CD4-positive, alpha-beta T cell treated with Interleukin-4 for 4 hours (primary cell): Measurements from ENCODE around the gene ROBO1.

Source experiments
- DNase-seq: peaks from one replicate; pipeline ENCODE4 v3.0.0-alpha.2; 2020

ROBO1 gene

DNA sequence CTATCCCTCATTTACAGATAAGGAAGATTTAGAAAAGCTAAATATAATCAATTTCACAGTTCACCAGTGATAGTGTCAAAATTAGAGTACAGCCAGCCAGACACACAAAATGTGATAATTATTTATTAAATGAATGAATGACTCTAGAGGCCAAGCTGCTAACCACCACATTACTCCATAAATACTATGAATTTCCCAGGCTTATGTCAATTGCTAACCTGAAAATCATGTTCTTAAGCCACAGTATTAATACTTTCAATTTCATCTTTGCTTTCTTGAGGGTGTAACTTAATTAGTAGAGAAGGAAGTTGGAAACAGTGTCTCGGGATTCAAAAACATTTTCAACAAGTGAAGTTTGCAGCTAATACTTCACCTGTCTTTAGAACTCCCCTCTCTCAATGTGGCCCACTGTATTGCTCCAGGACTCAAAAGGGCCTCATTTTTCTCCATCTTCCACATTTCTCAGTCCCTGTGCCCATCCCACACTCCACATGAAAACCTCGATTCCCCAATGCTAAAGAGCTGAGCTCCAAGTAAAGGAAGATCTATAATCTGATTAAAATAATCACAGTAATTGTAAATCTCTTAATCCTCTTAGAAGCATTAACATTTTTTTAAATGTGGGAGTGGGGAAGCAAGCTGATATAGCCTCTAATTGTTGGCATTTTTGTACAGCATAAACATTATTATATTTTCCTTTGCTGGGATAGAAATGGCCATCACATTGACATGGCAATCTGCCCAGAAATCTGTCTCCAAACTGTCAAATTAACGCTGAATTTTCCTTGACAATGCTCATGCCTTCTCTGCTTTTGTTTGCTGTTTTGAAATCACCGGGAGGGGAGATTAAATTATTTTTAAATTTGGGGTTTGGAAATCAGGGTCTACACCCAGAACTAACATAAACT is 765.1 kb downstream of the ROBO1 start:
- no peak for DNase-seq

GRCh38 chr3:79001255-79001654 is 766.5 kb downstream of the ROBO1 start:
- no peak for DNase-seq

GRCh38 chr3:78999139-78999538 is 768.7 kb downstream of the ROBO1 start:
- no peak for DNase-seq

DNA sequence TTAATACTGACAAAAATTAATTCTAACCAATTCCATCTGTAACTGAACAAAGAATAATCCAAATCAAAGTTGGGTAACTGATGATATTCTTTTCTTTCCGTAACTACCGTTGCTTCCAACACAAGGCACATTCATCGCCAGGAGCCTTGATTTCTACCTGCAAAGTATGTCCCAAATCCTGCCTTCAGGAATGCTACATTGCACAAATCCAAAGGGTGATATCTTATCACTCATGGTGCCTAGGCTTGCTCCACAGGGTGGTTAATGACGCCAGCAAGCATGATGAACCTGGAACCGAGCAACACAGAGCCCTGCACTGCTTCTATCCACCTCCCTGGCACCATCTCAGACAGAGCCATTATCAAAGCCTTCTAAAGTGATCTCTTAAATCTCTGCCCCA is 772.7 kb downstream of the ROBO1 start:
- no peak for DNase-seq

DNA sequence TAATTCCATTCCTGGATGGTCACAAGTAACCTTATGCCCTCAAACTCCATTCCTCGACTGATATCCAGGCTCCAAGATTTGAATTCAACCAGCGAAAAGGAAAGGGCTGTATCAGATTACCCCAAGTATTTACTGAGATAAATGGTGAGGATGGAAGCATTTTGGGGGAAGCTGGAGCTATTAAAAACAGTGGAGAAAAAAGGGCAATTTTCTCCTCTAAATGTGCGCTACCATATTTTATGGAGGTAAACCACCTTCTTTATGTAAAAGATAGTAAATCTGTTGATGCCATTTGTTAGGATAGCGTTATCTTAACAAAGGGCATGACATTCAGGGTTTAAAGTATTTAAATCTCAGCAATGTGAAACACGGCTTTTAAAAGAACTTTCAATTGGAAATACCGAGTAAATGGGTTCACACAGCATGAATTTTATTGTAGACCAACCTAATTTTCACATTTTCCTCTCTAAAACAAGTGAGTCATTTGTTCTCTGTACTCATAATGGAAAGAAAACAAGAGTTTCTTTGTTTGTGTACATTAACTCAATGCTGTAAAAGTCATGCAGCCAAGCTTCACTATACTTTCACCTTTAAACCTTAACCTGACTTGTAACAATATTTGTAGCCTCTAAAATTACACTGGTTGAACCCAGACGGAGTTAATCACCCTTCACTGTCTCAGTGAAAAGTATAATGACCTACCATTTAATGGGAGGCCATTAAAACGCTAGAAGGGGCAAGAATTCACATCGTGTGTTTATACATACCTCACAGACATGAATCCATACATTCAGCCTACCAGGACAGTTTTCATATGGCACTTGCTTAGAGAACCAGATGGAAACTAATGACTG is 773.4 kb downstream of the ROBO1 start:
- DNase-seq: no peak

- DNase-seq: no peak
Measured at GRCh38 chr3:78993375-78993774, 774.4 kb downstream of the ROBO1 start.

- no peak for DNase-seq
Measured at GRCh38 chr3:78992830-78993229, 775.0 kb downstream of the ROBO1 start.

DNA sequence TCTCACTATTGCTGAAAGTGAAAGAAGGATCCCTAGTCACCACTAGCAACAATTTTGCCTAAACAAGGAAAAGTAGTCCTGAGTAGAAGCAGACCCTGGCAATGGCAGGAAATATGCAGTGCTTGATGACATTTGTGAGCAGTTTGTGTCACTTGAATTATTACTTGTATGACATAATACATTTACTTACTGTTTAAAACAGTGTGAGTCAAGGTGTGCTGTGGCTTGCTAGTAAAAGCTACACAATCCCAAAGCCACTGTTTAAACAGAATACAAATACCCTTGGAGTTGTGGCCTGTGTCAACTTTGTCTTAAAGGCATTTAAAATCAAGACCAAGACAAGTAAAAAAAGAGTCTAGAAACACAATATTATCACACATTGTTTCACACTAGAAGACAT is 775.4 kb downstream of the ROBO1 start:
- no peak for DNase-seq

- no peak for DNase-seq
Measured at GRCh38 chr3:78991656-78992055, 776.1 kb downstream of the ROBO1 start.

DNA sequence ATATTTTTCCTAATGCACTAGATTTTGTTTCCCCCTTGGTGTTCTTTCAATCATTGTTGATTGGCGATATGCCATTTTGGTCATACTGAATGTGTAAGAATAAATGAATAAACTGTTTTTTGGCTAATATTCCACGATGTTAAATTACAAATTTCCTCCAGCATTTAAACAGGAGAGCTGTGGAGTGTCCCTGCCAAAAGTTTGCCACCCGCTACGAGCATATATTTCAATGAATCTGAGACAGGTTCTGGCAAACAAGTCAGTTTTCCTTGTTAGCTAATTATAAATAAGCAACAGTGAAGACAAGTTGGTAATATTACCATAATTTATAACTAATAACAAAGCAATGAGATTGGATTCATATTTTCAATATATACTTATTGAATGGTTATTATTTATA is 777.6 kb downstream of the ROBO1 start:
- DNase-seq: no peak

DNA sequence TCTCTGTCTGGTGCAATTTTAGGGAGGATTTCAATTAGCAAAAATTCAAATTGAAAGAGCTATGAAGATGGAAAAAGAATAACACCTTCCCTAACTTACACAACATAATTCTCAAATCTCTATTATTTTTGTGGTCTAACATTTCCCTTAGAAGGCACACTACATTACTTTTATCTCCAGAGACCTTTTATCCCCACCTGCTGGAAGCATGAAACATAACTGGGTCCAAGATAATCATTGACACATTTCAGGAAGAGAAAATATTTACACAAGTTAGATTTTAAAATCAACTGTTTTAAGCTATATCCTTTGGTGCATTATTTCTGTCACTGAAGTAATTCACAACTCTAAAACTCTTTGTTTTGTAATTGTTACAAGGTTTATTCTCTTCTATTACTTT is 779.5 kb downstream of the ROBO1 start:
- DNase-seq: no peak

DNA sequence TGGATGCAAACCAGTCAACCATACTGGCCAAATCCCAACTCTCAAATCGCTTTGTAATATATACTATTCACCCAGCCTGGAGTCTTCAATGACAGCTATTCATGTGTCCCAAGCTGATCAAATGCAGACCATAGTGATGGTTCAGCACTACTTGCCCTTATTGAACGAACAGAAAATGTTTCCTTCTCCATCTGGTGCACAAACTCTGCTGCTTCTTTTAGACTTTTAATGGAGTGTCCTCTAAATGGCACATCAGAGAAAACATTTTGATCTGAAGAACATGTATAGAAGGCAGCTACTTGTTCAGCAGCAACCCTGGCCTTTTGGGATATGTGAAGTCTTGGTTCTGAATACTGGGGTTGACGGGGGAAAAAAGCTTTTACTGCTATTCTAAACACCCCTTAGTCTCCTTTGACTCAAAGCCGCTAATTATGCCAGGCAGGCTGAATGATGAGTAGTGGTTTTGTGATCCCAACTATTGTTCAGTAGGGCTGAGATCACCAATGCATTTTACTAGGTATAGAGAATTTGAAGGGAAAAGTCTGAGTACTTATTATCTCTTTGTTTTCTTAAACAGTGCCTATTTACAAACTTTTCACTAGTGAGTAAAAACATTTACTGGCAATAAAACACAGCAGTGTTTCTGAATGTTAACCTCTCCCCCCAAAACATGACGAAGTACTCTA is 781.2 kb downstream of the ROBO1 start:
- DNase-seq: no peak

- no peak for DNase-seq
Measured at GRCh38 chr3:78985981-78986380, 781.8 kb downstream of the ROBO1 start.

- DNase-seq: no peak
Measured at GRCh38 chr3:78979028-78979427, 788.8 kb downstream of the ROBO1 start.

GRCh38 chr3:78978037-78978436 is 789.8 kb downstream of the ROBO1 start:
- no peak for DNase-seq

DNA sequence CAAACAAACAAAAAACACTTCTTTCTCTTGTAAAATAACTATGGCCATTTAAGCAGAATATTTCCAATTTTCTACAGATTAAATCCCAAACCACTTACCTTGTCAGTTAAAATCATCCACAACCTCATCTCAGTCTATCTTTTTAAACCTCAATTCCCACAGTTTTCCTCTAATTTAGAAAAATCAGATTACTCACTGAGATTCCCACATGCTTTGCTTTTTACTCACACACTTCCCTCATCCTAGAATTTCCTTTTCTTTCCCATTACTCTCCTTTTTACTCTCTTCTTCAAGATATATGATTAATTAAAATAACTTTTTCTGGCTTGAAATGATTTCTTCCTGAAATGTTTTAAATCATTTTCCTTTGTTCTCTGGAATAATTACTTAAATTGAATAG is 790.7 kb downstream of the ROBO1 start:
- DNase-seq: no peak

DNA sequence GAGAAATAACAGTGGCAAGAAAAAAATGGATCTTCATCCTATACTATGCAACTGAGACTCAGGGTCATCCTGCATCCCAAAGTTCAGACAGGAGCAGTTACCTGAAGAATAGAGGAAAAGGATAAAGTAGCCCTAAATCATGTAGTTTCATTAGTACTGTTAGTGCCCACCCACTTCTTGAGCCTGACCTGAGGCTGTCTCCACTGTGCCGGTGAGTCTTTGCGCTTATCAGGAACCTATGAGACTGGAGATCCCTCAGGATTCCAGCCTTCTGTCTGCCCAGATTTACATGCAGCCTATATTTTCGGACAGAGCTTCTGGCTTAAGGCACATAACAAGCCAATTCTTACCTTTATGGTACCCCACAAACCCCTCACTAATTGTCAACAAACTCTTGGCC is 791.6 kb downstream of the ROBO1 start:
- no peak for DNase-seq

- DNase-seq: no peak
Measured at GRCh38 chr3:78974181-78974790, 793.5 kb downstream of the ROBO1 start.

- DNase-seq: no peak
Measured at GRCh38 chr3:78972617-78973301, 795.0 kb downstream of the ROBO1 start.

DNA sequence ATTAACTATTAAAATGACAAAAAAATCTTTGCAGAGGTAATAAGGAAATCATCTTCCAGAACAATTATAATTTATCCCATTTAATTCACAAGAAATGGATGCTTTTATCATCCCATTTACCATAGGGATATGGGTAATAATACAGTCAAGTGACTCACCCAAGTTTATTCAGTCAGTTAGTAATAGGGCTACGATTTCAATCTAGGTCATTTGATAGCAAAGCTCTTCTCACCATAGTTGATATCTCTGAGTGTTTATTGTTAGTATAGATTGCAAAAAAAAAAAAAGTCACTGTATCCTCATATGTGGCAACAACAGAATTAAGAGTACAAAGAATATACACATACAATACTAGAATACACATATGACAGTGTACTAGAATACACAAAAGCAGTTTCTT is 797.1 kb downstream of the ROBO1 start:
- no peak for DNase-seq

- no peak for DNase-seq
Measured at GRCh38 chr3:78969483-78969882, 798.3 kb downstream of the ROBO1 start.

GRCh38 chr3:78967061-78967460 is 800.7 kb downstream of the ROBO1 start:
- no peak for DNase-seq
